ENCODE measurements around the gene ISM1.
A peak's percentile ranks its signal among the peaks of the same experiment; 100 is the strongest.

ISM1 gene

GRCh38 chr20:13322198-13322597, 101.1 kb downstream of the ISM1 start:
- no peaks in the 10 kb centered on the region for H3K9me2 ChIP-seq (ENCODE audit: low read depth, low read length)
- H2AFZ ChIP-seq (ENCODE audit: low read length): no peak overlapping the region
- TF ChIP-seq CTCF (IDR thresholded peaks at IDR 0.05; ENCODE audit: low read length) (no peak), EZH2 (IDR thresholded peaks at IDR 0.05; ENCODE audit: borderline replicate concordance, low read length) (no peak)
- no peaks in the 10 kb centered on the region for H4K20me1 ChIP-seq (ENCODE audit: insufficient read depth, low read length)
- H3K4me1 ChIP-seq (ENCODE audit: insufficient read depth, low read length, severe bottlenecking): no peaks in the 10 kb centered on the region
- H3F3A ChIP-seq (ENCODE audit: insufficient read depth, low read length): no peaks in the 10 kb centered on the region
- H3K79me2 ChIP-seq (ENCODE audit: insufficient read depth, low read length): no peaks in the 10 kb centered on the region
- peaks cover 3% of the 10 kb centered on the region; the same call in 1 of the 2 replicates for H3K27me3 ChIP-seq (ENCODE audit: insufficient read depth, low read length)
- H3K9me3 ChIP-seq (ENCODE audit: low read length): no peaks in the 10 kb centered on the region
- H3K9ac ChIP-seq (ENCODE audit: low read length): no peak overlapping the region
- H3K4me2 ChIP-seq (ENCODE audit: low read length): no peak overlapping the region
- H3K27ac ChIP-seq (ENCODE audit: low read depth, low read length, poor library complexity, severe bottlenecking): no peak overlapping the region
- H3K36me3 ChIP-seq (ENCODE audit: insufficient read depth, low read length): no peaks in the 10 kb centered on the region
- no peak overlapping the region for H3K4me3 ChIP-seq (ENCODE audit: low read depth, low read length, poor library complexity, severe bottlenecking)

- no peaks in the 10 kb centered on the region for H3K4me1 ChIP-seq (ENCODE audit: insufficient read depth, low read length, severe bottlenecking)
- no peaks in the 10 kb centered on the region for H3K9me3 ChIP-seq (ENCODE audit: low read length)
- H3K79me2 ChIP-seq (ENCODE audit: insufficient read depth, low read length): no peaks in the 10 kb centered on the region
- no peak overlapping the region for H3K27ac ChIP-seq (ENCODE audit: low read depth, low read length, poor library complexity, severe bottlenecking)
- no peaks in the 10 kb centered on the region for H4K20me1 ChIP-seq (ENCODE audit: insufficient read depth, low read length)
- no peaks in the 10 kb centered on the region for H3F3A ChIP-seq (ENCODE audit: insufficient read depth, low read length)
- no peaks in the 10 kb centered on the region for H3K9me2 ChIP-seq (ENCODE audit: low read depth, low read length)
- H3K4me2 ChIP-seq (ENCODE audit: low read length): no peak overlapping the region
- H3K36me3 ChIP-seq (ENCODE audit: insufficient read depth, low read length): no peaks in the 10 kb centered on the region
- TF ChIP-seq CTCF (IDR thresholded peaks at IDR 0.05; ENCODE audit: low read length) (no peak), EZH2 (IDR thresholded peaks at IDR 0.05; ENCODE audit: borderline replicate concordance, low read length) (no peak)
- no peak overlapping the region for H3K4me3 ChIP-seq (ENCODE audit: low read depth, low read length, poor library complexity, severe bottlenecking)
- no peak overlapping the region for H2AFZ ChIP-seq (ENCODE audit: low read length)
- no peak overlapping the region for H3K9ac ChIP-seq (ENCODE audit: low read length)
- peaks cover 3% of the 10 kb centered on the region; the same call in 1 of the 2 replicates for H3K27me3 ChIP-seq (ENCODE audit: insufficient read depth, low read length)
Measured at GRCh38 chr20:13322621-13323020, 101.5 kb downstream of the ISM1 start.

- Histone ChIP-seq H3K9me2 (ENCODE audit: low read depth, low read length) (no peaks in the 10 kb centered on the region), H3K36me3 (ENCODE audit: insufficient read depth, low read length) (no peaks in the 10 kb centered on the region), H3K79me2 (ENCODE audit: insufficient read depth, low read length) (no peaks in the 10 kb centered on the region), H3K27ac (ENCODE audit: low read depth, low read length, poor library complexity, severe bottlenecking) (no peak overlapping the region), H4K20me1 (ENCODE audit: insufficient read depth, low read length) (no peaks in the 10 kb centered on the region), H3K4me1 (ENCODE audit: insufficient read depth, low read length, severe bottlenecking) (no peaks in the 10 kb centered on the region), H3K9me3 (ENCODE audit: low read length) (no peaks in the 10 kb centered on the region), H2AFZ (ENCODE audit: low read length) (no peak overlapping the region), H3K27me3 (ENCODE audit: insufficient read depth, low read length) (peaks cover 3% of the 10 kb centered on the region; the same call in 1 of the 2 replicates), H3K4me2 (ENCODE audit: low read length) (no peak overlapping the region), H3K4me3 (ENCODE audit: low read depth, low read length, poor library complexity, severe bottlenecking) (no peak overlapping the region), H3K9ac (ENCODE audit: low read length) (no peak overlapping the region), H3F3A (ENCODE audit: insufficient read depth, low read length) (no peaks in the 10 kb centered on the region)
- TF ChIP-seq CTCF (IDR thresholded peaks at IDR 0.05; ENCODE audit: low read length): peak; percentile 42; the same call in 1 of the 2 replicates
- no peak for TF ChIP-seq EZH2 (IDR thresholded peaks at IDR 0.05; ENCODE audit: borderline replicate concordance, low read length)
Measured at GRCh38 chr20:13325033-13325432, 104.0 kb downstream of the ISM1 start.
